Pancreas (tissue), 10 donors: ENCODE results near the gene DMGDH. TPM values are rescaled to one million over a fixed set of nuclear protein-coding genes. Genes with fewer than 3 reads are reported as not detected.

ENCODE experiments used
- ATAC-seq, 4 donors: fragments of 200-7000 bp; cut with Tn5 transposase; one replicate each; pipeline versions ENCODE4 v1.8.0 to v1.9.1; 2020; ENCODE audit warnings: mild to moderate bottlenecking in 4 of 4, moderate library complexity in 4 of 4
- DNase-seq, 6 donors: peaks; one replicate each; pipeline ENCODE4 v3.0.0-alpha.2; 2020
- FAIRE-seq: peaks from 2 replicates; lab custom pipeline; 2012; peaks lifted over from hg19 to GRCh38; lab: Jason Lieb, UNC
- H3K27ac ChIP-seq, 4 donors: fragments of 200-600 bp; sonication (generic); 1 replicate in 3 of 4; 2 replicates in 1 of 4; pipeline versions ENCODE4 v1.5.0 to v1.8.0; 2020
- H3K27me3 ChIP-seq, 4 donors: fragments of 200-600 bp; one replicate each; pipeline ENCODE4 v1.8.0; 2021
- H3K36me3 ChIP-seq, 3 donors: fragments of 200-600 bp; sonication (generic) in 1 of 3; one replicate each; pipeline versions ENCODE4 v1.5.0 to v1.8.0; 2020 to 2021
- H3K4me1 ChIP-seq, 3 donors: fragments of 200-600 bp; one replicate each; pipeline ENCODE4 v1.8.0; 2021
- H3K4me3 ChIP-seq, 4 donors: fragments of 200-600 bp; sonication (generic) in 2 of 4; one replicate each; pipeline versions ENCODE4 v1.5.0 to v1.8.0; 2020 to 2021
- H3K9me3 ChIP-seq, 4 donors: fragments of 200-600 bp; one replicate each; pipeline ENCODE4 v1.8.0; 2021
- whole genome bisulfite sequencing, 2 donors: extraction: QIAGEN DNeasy Blood & Tissue Kit; methylation state at CpG; one replicate each; pipeline ENCODE4 v1.1.7; 2013; 5-methylcytosine and 5-hydroxymethylcytosine counted together
- intact Hi-C, 3 donors: fragments of 100-400 bp; cut with DNase I; formaldehyde crosslinking; loops; one replicate each; pipeline versions ENCODE4 v1.11.1 to v1.14.2; 2022
- polyA plus RNA-seq, 2 donors: library from polyadenylated mRNA; stranded (reverse); fragments of 200-250 nt; gene quantifications; one replicate each; pipeline ENCODE4 v1.2.3, GENCODE V29; 2013
- total RNA-seq, 6 donors: library from RNA; stranded (reverse); fragmentation: NEBNext Ultra II Directional in 4 of 6; extraction: Animal tissue kit (Norgen Biotek cat#: 25700) in 4 of 6; gene quantifications; one replicate each; pipeline versions ENCODE4 v1.2.1 to v1.2.4, GENCODE V29; 2021 to 2023
- TF ChIP-seq, protein P1 (sequence below), 4 donors: fragments of 200-600 bp; sonication (generic) in 3 of 4; IDR thresholded peaks; one replicate each; pipeline versions ENCODE4 v1.5.0 to v1.8.0; 2021; ENCODE audit warnings: antibody characterized with exemption in 4 of 4
- donor health status: healthy with polysubstance abuse.
- donor health status: DM: no; HTN: no; CAD: no; lungs with moderate emphysema.
- donor health status: DM: no; HTN: no; CAD: no.
- donor health status: control.
- donor health status: control.
- donor health status: Bipolar disorder and iron deficiency.
- donor health status: DM: yes; HTN: yes; CAD: no.
- donor health status: DM: no; HTN: no; CAD: no.
- donor health status: DM: no; HTN: no; CAD: no.
- donor health status: DM: yes; HTN: yes; CAD: no.

Gene DMGDH
- total and polyA plus RNA-seq, 8 donors = 0.23 to 4.9 (median 1.5) TPM

DNA sequence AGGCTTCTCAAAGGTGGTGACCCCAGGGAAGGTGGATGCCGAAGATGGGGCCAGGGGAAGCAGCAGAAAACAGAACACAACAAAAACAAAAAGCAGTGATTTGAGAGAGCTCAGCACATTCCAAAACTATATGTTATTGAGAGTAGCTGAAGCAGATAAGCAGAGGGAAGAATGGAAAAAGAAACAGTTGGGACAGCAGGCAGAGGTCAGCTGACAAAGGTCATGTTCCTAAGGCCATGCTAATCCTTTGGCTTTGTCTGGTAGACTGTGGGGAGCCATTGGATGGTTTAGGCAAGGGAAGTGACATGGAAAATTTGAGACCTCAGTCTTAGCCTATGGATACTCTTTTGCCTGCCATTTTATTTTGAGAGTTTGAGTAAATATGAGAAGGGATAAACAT, 14.5 kb downstream of the DMGDH start:
- WGBS, 2 donors = 88 to 91% methylated on average over 1 of the region's 1 CpG
- no peak overlapping the region for H3K27ac ChIP-seq
- no peaks in the 10 kb centered on the region for H3K4me1 ChIP-seq
- no peaks in the 10 kb centered on the region for H3K9me3 ChIP-seq
- no peak for FAIRE-seq
- intact Hi-C loops = no loop called here
- no peaks in the 10 kb centered on the region for H3K27me3 ChIP-seq
- H3K4me3 ChIP-seq = no peak overlapping the region
- TF ChIP-seq, protein P1, sequence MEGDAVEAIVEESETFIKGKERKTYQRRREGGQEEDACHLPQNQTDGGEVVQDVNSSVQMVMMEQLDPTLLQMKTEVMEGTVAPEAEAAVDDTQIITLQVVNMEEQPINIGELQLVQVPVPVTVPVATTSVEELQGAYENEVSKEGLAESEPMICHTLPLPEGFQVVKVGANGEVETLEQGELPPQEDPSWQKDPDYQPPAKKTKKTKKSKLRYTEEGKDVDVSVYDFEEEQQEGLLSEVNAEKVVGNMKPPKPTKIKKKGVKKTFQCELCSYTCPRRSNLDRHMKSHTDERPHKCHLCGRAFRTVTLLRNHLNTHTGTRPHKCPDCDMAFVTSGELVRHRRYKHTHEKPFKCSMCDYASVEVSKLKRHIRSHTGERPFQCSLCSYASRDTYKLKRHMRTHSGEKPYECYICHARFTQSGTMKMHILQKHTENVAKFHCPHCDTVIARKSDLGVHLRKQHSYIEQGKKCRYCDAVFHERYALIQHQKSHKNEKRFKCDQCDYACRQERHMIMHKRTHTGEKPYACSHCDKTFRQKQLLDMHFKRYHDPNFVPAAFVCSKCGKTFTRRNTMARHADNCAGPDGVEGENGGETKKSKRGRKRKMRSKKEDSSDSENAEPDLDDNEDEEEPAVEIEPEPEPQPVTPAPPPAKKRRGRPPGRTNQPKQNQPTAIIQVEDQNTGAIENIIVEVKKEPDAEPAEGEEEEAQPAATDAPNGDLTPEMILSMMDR (IDR thresholded peaks at IDR 0.05) = no peak
- no peak for ATAC-seq
- H3K36me3 ChIP-seq = no peaks in the 10 kb centered on the region
- DNase-seq = no peak

DNA sequence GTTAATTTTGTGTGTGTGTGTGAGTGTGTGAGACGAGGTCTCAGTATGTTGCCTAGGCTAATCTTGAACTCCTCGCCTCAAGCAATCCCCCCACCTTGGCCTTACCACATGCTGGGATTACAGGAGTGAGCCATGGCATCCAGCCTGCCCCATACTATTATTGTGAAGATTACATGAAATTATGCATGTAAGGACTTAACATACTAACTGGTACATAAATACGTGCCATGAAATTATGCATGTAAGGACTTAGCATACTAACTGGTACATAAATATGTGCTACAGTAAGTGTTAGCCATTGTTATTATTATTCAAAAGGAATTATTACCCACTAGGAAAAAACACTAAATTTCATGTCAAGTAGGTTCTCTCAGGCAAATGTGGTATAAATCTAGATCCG, 16.2 kb downstream of the DMGDH start:
- Histone ChIP-seq H3K4me3 (no peak overlapping the region), H3K27me3 (no peaks in the 10 kb centered on the region), H3K9me3 (no peaks in the 10 kb centered on the region), H3K4me1 (no peaks in the 10 kb centered on the region), H3K36me3 (no peaks in the 10 kb centered on the region), H3K27ac (no peak overlapping the region)
- TF ChIP-seq, protein P1 (IDR thresholded peaks at IDR 0.05) = no peak
- ATAC-seq (no peak), DNase-seq (no peak), FAIRE-seq (no peak)
- WGBS, 2 donors = 92 to 96% methylated on average over 4 of the region's 4 CpGs
- intact Hi-C loops = no loop called here

DNA sequence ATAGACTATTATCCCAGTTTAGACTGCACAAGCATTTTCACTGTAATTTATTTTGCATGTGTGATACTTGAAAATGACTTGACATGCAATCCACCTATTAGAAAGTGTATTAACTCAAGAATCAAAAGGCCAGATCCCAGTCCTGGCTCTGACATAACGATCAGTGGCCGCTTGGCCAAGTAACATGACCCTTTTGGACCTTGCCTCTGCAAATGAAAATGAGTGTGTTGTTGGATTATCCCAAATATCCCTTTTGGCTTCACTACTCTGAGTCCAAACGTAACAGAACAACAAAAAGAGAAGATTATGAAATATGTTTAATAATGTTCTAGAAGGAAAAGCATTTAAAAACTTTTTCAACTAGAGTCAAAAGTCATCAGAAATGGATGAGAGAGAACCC, 19.0 kb downstream of the DMGDH start:
- H3K9me3 ChIP-seq = no peaks in the 10 kb centered on the region
- ATAC-seq = no peak
- TF ChIP-seq, protein P1 (IDR thresholded peaks at IDR 0.05) = no peak
- DNase-seq = no peak
- no peak overlapping the region for H3K4me3 ChIP-seq
- FAIRE-seq = no peak
- intact Hi-C loops = no loop called here
- 76 to 89% methylated on average over 3 of the region's 3 CpGs for WGBS, 2 donors
- H3K36me3 ChIP-seq = no peaks in the 10 kb centered on the region
- no peak overlapping the region for H3K27ac ChIP-seq
- H3K4me1 ChIP-seq = no peaks in the 10 kb centered on the region
- H3K27me3 ChIP-seq = no peaks in the 10 kb centered on the region

DNA sequence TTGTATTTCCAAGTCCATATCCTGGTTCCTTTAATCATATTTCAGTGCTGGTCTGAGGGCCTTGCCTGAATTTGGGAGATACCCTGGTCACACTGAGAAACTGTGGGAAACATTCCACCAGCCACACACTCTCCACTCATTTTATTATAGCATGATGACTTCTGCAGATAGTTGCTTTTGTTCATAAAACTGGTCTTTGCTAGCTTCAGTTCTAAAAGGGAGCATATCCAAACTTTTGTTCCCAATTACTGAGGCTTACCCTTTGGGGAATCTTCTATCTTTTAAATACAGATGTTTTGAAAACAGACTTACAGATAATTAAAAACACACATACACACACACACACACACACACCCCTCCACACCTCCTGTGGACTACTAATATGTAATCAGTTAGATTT, 21.0 kb downstream of the DMGDH start:
- Histone ChIP-seq H3K27me3 (no peaks in the 10 kb centered on the region), H3K4me3 (no peak overlapping the region), H3K27ac (no peak overlapping the region), H3K4me1 (no peaks in the 10 kb centered on the region), H3K9me3 (no peaks in the 10 kb centered on the region), H3K36me3 (no peaks in the 10 kb centered on the region)
- FAIRE-seq = no peak
- intact Hi-C loops = no loop called here
- no peak for ATAC-seq
- DNase-seq = no peak
- TF ChIP-seq, protein P1 (IDR thresholded peaks at IDR 0.05) = no peak

DNA sequence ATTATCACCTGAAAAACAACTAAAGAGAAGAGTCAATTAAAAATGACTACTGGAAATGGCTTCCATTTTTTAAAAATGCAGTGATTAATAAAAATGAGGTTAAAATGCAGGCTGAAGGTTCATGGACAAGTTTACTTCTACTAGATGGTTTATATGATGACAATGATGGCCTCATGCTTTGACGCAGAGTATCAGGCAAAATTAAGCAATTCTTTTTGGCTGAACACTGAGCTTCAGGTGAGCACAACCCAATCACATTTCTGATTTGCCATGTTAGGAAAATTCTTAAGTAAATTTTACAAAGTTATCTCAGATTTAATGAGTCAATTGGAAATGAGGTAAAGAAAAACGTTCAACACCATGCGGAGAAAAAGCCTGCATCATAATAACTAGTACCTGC, 22.3 kb downstream of the DMGDH start:
- DNase-seq (no peak), FAIRE-seq (no peak), ATAC-seq (no peak)
- Histone ChIP-seq H3K27ac (no peak overlapping the region), H3K9me3 (no peaks in the 10 kb centered on the region), H3K27me3 (no peaks in the 10 kb centered on the region), H3K36me3 (no peaks in the 10 kb centered on the region), H3K4me1 (no peaks in the 10 kb centered on the region), H3K4me3 (no peak overlapping the region)
- TF ChIP-seq, protein P1 (IDR thresholded peaks at IDR 0.05) = no peak
- WGBS, 2 donors = 84 to 87% methylated on average over 3 of the region's 3 CpGs
- intact Hi-C loops = no loop called here
